Measurements from ENCODE around the gene F2.
"Not testable (repeated sequence)": the region's sequence is repeated elsewhere in the genome, so short reads cannot be mapped to it uniquely, and the experiment has no call there.

The F2 gene

DNA sequence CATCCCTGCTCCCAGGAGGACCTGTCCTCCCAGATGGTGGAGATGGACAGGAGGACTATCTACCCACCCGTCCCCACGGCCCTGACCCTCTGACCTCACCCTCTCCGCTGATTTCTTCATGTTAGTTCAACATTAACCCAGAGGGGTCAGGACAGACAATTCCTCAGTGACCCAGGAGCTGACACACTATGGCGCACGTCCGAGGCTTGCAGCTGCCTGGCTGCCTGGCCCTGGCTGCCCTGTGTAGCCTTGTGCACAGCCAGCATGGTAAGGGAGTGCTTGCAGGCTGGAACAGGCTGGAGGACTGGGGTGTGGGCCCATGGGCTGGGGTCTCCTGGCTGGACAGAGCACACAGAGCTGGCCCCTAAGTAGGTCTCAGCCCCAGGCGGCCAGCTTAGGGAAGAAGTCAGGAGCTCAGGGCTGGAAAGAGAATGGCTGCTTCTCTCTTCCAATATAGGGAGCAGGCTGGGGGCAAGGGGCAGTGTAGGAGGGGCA lies at the start of gene F2:
TSS of gene F2 (plus strand) at position 166 of the 495 bp plus-strand sequence. CDS start at position 189, 23 bp downstream.
- ATAC-seq (no peak), DNase-seq (no peak)

DNA sequence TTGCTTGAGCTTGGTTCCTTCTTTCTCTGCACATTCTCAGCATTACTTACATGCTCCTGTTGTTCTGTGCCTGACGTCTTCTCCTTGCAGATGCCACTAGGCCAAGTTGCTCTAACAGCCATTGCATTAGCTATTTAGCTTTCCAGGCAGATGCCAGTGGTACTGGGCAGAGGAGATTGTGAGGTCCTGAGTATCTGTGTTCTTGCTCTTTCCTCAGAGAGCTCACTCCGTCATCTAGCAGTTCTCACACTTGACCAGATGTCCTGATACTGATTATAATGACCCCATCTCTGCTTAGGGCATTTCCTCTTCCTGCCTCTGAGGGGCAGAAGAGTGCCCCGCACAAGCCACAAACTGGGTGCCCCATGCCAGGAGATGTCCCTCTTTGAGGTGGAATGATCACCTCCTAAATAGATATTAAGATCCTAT lies 49.3 kb upstream of the F2 start:
- DNase-seq (no peak), ATAC-seq (no peak)

DNA sequence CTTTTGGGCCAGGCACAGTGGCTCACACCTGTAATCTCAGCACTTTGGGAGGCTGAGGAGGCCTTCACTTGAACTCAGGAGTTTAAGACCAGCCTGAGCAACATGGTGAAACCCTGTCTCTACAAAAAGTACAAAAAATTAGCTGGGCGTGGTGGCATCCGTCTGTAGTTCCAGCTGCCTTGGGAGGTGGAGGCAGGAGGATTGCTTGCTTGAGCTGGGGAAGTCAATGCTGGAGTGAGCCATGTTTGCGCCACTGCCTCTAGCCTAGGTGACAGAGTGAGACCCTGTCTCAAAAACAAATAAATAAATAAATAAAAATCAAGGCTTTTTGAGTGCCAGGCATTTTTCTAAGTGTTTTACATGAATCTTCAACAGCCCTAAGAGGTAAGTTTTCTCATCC lies 48.5 kb upstream of the F2 start:
- not testable (repeated sequence) for DNase-seq, ATAC-seq

DNA sequence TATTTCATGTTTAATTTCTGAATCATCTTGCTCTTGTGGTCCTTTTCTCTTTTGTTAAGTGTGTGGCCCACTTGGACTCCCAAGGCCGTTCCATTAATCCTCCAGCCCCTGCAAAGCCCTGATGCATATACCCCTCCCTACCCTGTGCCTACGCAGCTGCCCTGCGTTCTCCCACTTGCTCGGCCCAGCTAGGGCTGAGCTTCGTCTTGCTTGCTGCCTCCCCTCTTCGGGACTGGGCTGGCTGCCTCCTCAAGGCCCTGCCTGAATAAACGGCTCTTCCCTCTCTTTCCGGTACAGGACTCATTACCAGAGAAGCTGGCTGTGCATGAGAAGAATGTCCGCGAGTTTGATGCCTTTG lies 47.1 kb upstream of the F2 start:
- DNase-seq = no peak
- ATAC-seq = no peak

DNA sequence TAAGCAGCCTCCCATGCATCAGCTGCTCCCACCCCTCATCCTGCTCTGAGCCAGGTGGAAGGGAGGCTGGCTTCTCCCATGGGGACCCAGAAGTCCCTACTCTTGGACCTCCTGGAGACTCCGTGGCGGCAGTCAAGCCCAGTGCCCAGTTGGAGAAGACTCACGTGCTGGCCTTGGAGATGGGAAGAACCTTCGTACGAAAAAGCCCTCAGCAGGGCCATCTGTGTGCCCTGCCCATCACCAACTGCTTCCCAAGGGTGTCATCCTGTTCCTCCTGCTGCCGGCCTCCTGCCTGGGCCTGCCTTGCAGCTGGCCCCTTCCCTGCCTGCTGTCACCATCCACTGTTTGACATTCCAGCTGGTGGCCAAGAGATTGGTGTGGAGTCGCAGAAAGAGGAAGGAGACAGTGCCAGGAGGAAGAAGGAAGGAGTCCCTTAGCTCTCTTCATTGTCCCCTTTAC lies 46.6 kb upstream of the F2 start:
- DNase-seq (no peak), ATAC-seq (no peak)

DNA sequence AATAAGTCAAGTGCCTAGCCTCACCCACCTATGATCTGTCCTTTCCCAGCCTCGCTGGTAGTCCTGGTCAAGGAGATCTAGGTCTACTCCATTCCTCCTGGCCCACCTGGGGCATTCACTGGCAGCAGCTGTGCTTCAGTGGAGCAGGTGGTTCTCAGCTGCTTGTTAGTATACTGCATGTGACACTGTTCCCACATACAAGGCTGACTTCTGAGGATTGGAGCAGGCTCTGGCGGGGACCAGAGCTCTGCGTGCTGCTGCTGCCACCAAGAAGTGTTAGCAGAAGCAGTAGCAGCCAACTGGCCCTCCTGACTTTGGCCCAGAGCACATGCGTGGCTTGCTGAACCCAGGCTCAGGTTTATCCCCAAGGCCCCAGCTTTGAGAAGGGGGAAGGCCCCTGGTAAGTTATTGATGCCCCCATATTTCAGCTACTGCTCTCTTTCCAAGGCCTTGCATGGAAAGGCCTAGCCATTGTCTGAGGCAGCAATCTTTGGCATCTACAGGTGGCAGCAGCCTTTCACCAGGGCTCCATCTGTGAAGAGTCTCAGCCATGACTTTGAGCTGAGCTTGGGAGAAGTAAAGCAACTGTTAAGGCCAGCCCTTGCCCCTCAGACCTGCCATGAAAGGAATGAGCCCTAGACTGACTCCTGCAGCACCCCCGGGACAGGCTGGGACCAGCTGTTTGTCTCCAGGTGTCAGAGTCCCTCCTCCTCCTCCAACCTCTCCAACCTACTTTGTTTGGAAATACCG lies 45.1 kb upstream of the F2 start:
- no peak for ATAC-seq
- DNase-seq = no peak

DNA sequence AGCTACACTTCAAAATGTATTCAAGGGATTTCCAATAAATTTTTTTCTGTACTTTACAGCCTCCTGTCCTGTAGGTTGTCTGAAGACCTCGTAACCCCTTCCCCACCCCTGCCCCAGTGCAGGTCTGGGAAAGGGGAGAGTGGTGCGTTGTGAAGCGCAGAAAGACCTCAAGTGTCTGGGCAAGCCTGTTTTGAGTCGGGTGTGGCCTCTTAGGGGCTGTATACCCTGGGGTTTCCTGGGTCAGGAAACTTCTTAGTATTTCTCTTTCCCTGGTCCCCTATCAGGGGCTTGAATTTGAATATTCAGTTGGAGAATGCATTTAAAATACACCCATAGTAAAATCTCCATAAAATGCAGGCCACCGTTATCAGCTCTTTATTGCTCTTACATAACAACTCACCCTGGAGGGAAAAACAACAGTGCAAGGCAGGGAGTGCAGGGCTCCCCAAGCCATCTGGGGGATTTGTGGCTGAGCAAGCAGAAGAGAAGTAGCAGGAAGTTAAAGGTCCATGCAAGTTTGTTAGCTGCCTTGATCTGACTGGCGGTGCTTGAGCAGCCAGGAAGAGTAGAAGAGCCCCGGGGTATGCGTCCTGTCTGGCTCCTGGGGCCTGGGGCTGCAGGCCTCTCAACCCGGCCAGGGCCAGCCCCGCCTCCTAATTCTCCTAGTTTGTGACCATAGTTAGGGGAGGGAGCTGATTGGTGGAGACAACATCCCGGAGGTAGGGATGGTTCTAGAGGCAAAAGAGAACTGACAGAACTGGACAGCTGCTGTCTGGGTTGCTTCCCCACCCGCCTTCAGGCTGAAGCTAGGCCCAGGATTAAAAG lies 44.3 kb upstream of the F2 start:
- no peak for DNase-seq
- no peak for ATAC-seq

DNA sequence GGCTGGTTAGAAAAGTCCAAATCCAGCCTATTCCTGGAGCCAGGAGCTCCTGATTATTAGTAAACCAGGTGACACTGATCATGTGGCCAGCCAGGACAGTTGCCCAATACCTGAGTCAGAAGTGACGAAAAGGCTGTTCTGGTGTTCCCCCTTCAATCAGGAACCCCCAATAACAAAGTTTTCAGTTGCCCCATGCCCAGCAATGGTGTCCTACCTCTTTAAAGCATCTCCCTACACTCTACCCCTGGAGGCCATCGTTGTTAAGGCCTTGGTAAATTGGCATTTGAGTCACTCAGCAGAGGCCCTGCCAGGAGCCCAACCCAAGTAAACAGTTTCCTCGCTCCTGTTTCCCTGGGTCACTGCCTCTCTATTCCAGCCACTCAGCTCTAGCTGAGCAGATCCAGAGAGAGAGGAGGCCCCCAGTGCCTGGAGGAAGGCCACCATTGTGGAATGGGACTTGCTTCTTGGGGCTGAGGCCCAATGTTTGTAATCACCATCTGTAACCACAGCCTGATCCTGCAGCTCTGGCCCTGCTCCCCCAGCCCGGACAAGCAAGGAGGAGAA lies 43.6 kb upstream of the F2 start:
- ATAC-seq (no peak), DNase-seq (no peak)

DNA sequence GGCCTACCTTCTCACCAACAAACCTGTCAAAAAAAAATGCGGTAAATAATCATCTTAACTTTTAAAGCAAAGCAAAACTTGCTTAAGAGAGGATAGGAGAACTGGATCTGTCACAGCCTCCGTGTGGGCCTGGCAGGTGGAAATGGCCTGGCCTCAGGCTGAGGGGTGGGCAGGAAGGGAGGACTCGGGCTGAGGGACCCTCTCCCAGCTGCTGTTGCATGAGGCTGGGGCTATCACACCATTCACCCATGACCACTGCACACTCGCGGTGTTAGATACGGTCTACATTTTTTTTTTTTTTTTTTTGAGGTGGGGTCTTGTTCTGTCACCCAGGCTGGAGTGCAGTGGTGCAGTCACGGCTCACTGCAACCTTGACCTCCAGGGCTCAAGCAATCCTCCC lies 43.1 kb upstream of the F2 start:
- ATAC-seq = no peak

DNA sequence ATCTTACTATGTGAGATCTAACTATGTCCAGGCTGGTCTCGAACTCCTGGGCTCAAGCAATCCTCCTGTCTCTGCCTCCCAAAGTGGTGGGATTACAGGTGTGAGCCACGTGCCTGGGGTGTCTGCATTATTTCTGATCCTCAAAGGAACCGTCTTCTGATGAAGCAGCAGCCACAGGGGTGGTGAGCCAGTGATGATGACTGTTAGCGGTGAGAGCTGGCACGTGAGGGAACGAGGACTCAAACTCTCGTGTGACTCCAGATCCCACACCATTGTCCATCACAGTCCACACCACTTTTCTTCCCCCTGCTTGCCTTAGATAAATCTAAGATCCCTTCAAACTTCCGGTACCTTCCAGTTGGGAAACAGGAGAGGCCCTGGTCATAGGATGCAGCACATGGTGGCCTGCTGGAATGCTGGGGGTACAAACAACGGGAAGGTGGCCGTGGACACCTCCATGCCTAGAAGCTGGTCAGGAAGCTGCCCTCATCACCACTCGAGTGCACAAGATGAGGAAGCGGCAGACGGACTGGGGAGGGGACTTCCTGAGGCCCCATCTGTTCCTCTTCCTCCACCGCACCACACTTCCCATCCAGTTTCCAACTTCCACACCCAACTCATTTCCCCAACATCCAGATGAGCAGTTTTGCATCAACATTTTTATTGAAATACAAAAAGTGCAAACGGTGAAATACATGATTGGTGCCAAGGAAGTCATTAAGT lies 42.4 kb upstream of the F2 start:
- DNase-seq = no peak
- ATAC-seq = no peak

More for the DNA sequence above, 43.1 kb upstream of the F2 start:
- no peak for DNase-seq

DNA sequence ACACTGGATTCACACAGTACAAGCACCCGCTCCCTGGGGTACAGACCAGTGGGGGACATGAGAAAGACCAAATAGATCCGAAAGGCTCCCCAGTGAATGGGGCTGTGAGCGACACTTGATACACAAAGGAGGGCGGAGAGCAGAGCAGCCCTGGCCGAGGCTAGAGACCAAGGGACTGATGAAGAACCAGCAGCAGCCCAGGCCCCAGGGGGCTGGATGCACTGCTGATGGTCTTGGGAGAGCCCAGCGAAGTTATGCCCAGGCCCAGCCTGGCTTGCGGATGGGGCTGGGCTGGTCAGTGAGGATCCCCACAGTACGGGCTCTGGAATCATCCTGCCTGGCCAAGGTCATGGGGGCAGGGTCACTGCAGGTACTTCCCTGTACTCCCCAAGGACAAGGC lies 41.8 kb upstream of the F2 start:
- no peak for ATAC-seq
- no peak for DNase-seq

DNA sequence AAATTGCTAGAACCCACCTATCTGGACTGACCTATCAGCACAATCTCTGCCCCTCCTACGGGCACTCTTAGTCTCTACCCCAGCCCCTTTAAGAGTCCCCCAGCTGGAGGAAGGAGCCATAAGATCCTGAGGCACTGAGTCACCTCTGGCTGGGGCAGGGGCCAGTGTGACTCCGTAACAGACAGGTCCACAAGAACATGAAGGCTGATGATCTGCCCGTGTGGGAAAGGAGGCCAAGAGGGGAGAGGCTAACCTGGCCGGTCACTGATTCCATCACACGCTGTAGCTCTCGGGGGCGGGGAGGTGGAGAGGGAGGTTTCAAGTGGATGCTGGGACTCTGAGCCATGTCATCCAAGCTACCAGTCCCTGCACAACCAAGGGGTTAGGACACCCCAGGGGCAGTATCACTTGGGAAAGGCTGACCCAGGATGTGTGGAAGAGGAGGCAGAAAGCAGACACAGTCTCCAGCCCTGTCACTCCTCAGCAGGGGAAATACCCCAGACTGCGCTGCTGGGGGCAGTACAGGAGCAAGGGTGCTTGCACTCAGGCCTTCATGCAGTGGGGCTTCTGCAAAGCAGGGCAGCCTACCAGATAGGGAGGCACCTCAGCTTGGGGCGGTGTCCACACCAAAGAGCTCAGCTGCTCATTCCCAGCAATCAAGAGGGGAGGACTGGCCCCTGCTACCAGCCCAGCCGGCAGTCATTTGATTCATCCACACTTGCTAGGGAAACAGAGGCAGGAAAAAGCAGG lies 40.8 kb upstream of the F2 start:
- DNase-seq (no peak), ATAC-seq (no peak)

DNA sequence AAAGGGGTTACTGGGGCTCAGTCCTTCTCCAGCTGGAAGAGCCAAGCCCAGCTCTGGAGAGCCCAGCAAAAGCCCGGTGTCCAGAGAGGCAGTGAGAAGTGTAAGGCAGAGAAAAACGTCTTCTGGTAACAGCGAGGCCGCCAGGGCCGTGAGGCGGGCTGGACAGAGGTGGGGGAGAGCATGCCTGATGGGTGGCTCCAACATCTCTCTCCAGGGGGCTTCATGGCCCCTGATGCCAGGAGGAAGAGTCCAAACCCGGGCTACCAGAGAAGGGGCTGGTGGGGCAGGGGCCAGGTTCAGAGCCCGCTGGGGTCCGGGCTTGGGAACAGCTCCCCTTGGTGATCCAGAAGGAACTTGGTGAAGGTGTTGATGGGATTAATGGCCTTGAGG lies 40.3 kb upstream of the F2 start:
- no peak for DNase-seq
- ATAC-seq = no peak

DNA sequence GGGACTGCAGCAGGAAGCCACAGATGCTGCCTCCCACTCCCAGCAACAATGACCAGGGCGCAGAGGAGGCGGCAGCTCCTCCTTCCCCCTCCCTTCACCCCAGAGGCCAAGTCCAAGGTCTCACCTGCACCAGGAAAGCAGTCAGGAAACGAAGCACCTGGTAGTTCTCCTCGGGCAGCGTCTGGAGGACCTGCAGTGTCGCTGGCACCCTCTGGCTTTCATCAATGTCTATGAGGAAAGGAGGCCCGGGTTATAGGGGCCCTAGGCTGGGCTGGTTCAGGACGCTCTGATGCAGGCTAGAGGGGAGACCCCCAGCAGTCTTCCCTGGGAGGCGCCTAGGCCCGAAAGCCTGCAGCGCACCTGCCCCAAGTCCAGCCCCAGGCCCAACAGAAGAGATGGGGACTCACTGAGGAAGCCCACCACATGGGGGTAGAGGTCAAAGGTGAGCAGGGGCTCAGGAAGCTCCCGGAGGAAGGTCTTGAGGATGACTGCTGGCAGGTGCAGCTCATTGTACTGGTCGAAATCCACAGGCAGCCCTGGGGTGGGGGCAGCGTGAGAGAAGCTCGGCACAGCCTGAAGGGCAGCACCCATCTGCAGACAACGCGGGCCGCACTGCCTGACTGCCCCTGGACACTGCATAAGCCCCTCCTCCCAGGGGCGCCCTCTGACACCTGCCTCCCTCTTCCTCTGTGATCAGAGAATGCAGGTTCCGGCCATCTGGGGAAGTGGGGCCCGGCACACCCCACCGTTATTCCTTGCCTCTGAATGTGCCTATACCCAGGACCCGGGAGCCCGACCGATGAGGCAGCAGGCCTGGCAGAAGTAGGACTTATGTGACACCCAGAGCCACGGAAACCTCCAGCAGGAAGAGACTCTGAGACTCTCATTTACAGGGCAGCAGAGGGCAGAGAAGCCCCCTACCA lies 39.5 kb upstream of the F2 start:
- DNase-seq (no peak), ATAC-seq (no peak)

DNA sequence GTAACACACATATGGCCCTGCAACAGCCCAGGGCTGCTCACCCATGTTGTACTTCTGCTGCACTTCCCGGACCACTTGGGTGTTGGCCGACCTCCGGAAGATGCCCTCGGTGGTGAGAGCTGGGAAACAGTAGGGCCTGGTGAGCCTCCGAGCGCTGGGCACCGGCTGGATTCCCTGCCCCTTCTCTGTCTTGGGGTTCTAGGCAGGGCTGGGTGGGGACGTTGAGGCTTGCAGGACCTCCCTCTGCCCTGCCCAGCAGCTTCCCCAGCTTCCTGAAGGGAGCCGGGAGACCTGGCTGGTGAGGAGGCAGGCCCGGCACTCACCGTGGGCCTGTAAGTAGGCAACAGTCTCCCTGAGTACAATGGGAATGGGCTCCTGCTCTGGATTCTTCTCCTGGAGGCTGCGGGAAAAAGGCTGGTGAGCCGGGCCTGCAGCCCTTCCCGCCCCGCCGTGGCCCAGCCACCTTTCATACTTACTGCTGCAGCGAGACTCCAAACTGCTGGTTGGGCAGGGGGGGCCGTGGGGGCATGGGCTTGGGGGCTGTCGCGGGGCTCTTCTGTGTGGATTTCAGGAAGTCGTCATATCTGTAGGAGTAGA lies 38.8 kb upstream of the F2 start:
- no peak for ATAC-seq
- DNase-seq = no peak

DNA sequence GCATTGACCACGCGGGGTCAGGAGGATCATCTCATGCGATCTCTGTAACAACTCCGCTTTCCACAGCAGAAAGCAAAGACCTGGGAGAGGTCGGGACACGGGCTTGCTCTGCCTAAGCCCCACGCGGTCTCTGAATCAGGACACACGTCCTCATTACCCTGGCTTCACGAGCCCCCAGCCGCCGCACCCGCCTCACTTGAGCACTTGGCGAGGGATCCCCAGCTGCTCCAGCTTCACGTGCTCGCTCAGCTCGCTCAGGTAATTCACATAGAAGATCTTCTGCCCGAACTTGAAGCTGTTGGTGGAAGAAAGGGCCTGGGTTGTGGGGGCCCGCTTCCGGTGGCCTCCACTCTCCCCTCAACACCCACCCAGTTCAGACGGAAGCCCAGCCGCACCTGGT lies 38.2 kb upstream of the F2 start:
- DNase-seq = no peak

DNA sequence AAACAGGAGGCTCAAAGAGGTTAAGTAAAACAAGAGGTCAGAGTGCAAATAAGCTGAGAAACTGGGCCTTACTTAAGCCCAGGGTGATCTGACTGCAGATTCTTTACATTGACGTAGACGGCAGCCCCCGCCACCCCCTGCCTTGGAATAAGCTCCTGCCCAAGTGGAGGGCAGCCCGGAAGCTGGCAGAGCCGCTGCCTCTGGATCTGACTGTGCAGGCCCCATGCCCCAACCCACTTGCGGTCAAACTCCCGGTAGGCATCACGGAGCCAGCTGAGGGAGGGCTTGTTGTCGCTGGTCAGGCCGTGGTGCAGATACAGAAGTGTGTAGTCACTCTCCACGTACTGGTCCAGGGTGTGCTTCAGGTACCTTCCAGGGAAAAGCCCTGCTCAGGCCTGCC lies 37.2 kb upstream of the F2 start:
- ATAC-seq (no peak), DNase-seq (no peak)

More for the DNA sequence above, 38.2 kb upstream of the F2 start:
- ATAC-seq = no peak

DNA sequence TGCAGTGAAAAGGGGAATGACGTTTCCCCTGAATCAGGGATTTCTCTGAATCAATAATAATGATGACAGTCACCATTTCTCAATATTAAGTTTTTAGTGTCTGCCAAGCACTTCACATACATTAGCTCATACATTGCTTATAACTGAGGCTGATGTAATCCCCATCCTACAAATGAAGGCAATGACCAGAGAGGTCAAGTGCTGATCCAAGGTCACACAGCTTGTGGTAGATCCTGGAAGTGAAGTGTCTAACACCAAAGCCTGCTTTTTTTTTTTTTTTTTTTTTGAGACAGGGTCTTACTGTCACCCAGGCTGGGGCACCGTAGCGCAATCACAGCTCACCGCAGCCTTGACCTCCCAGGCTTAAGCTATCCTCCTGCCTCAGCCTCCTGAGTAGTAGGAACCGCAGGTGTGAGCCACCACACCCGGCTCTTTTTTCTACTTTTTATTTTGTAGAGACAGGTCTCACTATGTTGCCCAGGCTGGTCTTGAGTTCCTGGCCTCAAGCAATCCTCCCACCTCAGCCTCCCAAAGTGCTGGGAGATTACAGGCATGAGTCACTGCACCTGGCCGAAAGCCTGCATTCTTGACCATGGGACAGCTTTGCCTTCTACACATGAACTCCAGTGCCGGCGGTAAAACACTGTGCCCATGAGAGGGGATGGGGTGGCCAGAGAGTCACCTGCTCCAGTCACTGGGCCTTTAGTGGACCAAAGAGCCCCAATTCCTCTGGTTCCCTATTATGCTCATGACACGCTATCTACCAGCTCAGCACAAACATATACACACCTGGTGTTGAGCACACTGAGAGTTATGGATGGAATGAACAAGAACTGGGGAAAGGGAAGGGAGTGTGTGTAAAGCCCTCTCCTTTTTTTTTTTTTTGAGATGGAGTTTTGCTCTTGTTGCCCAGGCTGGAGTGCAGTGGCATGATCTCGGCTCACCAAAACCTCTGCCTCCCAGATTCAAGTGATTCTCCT lies 36.0 kb upstream of the F2 start:
- ATAC-seq (no peak), DNase-seq (no peak)

DNA sequence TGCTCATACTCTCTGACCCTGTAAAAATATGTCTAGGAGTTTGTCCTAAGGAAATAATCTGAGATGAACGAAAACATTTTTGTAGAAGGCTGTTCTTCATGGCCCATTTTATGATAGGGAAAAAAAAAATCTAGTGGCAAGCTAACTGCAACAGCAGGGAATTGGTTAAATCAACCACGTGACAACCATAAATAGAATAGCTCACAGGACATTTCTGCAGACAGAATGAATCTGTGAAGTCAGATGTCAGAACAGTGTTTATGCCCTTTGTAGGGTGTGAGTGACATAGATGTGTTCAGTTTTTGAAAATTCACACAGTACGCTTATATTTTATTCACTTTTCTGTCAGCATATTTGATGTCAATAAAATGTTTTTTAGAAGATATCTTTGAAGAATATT lies 34.6 kb upstream of the F2 start:
- DNase-seq (no peak), ATAC-seq (no peak)
